CD4-positive, CD25-positive, alpha-beta regulatory T cell (primary cell): Measurements from ENCODE around the gene ZNF214. TPM values are rescaled to one million over a fixed set of nuclear protein-coding genes. Genes with fewer than 3 reads are reported as not detected.

Experiments used
- ATAC-seq, 2 donors: fragments of 150-1000 bp; cut with Tn5 transposase; one replicate each; pipeline ENCODE4 v1.10.0; 2021; ENCODE audit warnings: low read depth in 2 of 2, moderate number of reproducible peaks in 2 of 2, moderate library complexity in 1 of 2
- DNase-seq, 3 donors: peaks; one replicate each; pipeline versions ENCODE4 v3.0.0 to v3.0.0-alpha.2; 2012 to 2022; ENCODE audit warnings: mixed read lengths in 1 of 3
- H3K27ac ChIP-seq: one replicate; pipeline ENCODE4 v1.7.0; 2013; ENCODE audit warnings: mild to moderate bottlenecking, low read length; ENCODE audit not compliant: insufficient read depth, poor library complexity, severe bottlenecking
- H3K27me3 ChIP-seq: one replicate; pipeline ENCODE4 v1.7.0; 2013; ENCODE audit warnings: low read length; ENCODE audit not compliant: control insufficient read depth, insufficient read depth
- H3K36me3 ChIP-seq: one replicate; pipeline ENCODE4 v1.7.0; 2013; ENCODE audit warnings: mild to moderate bottlenecking, low read length, moderate library complexity; ENCODE audit not compliant: control insufficient read depth, insufficient read depth
- H3K4me1 ChIP-seq: 2 replicates; pipeline ENCODE4 v1.7.0; 2013; ENCODE audit warnings: mild to moderate bottlenecking, low read length; ENCODE audit not compliant: insufficient read depth, control insufficient read depth, poor library complexity, severe bottlenecking
- H3K4me3 ChIP-seq: one replicate; pipeline ENCODE4 v1.7.0; 2013; ENCODE audit warnings: low read depth, mild to moderate bottlenecking, low read length, moderate library complexity
- H3K9me3 ChIP-seq, 2 experiments: 1 replicate in 1 of 2; 2 replicates in 1 of 2; pipeline ENCODE4 v1.7.0; 2013; ENCODE audit warnings: low read length in 2 of 2, mild to moderate bottlenecking in 1 of 2, moderate library complexity in 1 of 2; ENCODE audit not compliant: control insufficient read depth in 2 of 2
- H3K27ac Mint-ChIP-seq, 3 donors: one replicate each; pipeline ENCODE4 v1.8.0; 2020 to 2022; ENCODE audit warnings: mild to moderate bottlenecking in 3 of 3, mixed read lengths in 3 of 3, moderate library complexity in 2 of 3
- H3K27me3 Mint-ChIP-seq: one replicate; pipeline ENCODE4 v1.8.0; 2022; ENCODE audit warnings: mild to moderate bottlenecking, mixed read lengths
- H3K36me3 Mint-ChIP-seq: one replicate; pipeline ENCODE4 v1.8.0; 2020; ENCODE audit warnings: mixed read lengths
- H3K4me1 Mint-ChIP-seq, 4 donors: one replicate each; pipeline ENCODE4 v1.8.0; 2020 to 2022; ENCODE audit warnings: mixed read lengths in 4 of 4, mild to moderate bottlenecking in 1 of 4
- H3K4me3 Mint-ChIP-seq, 4 donors: one replicate each; pipeline ENCODE4 v1.8.0; 2020 to 2022; ENCODE audit warnings: mild to moderate bottlenecking in 4 of 4, mixed read lengths in 4 of 4, moderate library complexity in 3 of 4
- H3K9me3 Mint-ChIP-seq, 7 donors: one replicate each; pipeline ENCODE4 v1.8.0; 2020 to 2022; ENCODE audit warnings: mixed read lengths in 7 of 7, mild to moderate bottlenecking in 3 of 7, moderate library complexity in 2 of 7
- polyA plus RNA-seq, 4 donors: library from polyadenylated mRNA; unstranded; fragments of 300-500 nt; fragmentation: Illumina TruSeq; gene quantifications; one replicate each; pipeline ENCODE4 v1.2.3, GENCODE V29; 2021
- total RNA-seq: library from RNA; stranded (reverse); gene quantifications from one replicate; pipeline ENCODE4 v1.2.3, GENCODE V29; 2022

The ZNF214 gene
- total RNA-seq (not detected), polyA plus RNA-seq (not detected)

- no peak within 1 kb of the TSS for H3K4me3 ChIP-seq
- peak within 1 kb of the TSS in 1 of 4 donors; percentile 24 for H3K4me3 Mint-ChIP-seq
- no peaks in the 10 kb centered on the region for H3K36me3 Mint-ChIP-seq
- peaks cover 0 to 3% (median 0%) of the 10 kb centered on the region in 4 donors for H3K4me1 Mint-ChIP-seq
- peaks cover 9% of the 10 kb centered on the region for H3K27me3 ChIP-seq
- ATAC-seq (no peak), DNase-seq (no peak)
- H3K4me1 ChIP-seq: no peaks in the 10 kb centered on the region
- H3K27ac ChIP-seq: no peak within 1 kb of the TSS
- no peaks in the 10 kb centered on the region for H3K36me3 ChIP-seq
- H3K27me3 Mint-ChIP-seq: peaks cover 29% of the 10 kb centered on the region
- H3K9me3 ChIP-seq: no peaks in the 10 kb centered on the region
- peaks cover 0 to 2% (median 0%) of the 10 kb centered on the region in 7 donors for H3K9me3 Mint-ChIP-seq
- no peak within 1 kb of the TSS for H3K27ac Mint-ChIP-seq
Measured at GRCh38 chr11:7020183-7020917, at the start of gene ZNF214, which contains the start of gene NLRP14. TSS of gene ZNF214 (minus strand) at chr11:7020346. CDS start at chr11:7002835, 17,511 bp downstream. TSS of gene NLRP14 (plus strand) at chr11:7020479. CDS start at chr11:7038587, 18,108 bp downstream.

- Mint-ChIP-seq H3K36me3 (no peaks in the 10 kb centered on the region), H3K9me3 (peaks cover 0 to 5% (median 2%) of the 10 kb centered on the region in 7 donors)
Measured at GRCh38 chr11:7062534-7062933, 42.4 kb upstream of the ZNF214 start.

DNA sequence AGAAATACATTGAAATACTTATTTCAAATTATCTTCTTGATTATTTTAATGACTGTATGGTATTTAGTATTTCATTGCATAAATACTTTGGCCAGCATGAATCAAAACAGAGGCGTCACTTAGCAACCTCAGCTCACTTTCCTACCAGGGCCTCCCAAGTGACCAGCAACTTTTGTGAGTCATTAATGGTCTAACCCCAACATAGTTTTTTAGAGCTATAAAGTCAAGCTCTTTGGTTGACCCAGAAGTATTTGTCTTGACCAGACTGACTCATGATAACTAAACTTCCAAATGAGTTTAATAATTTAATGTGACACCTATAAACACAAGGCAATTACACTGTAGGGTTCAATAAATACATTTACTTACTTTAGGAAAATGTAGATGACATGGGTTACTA lies 40.7 kb upstream of the ZNF214 start:
- Mint-ChIP-seq H3K4me3 (no peak overlapping the region), H3K36me3 (no peaks in the 10 kb centered on the region), H3K27me3 (no peaks in the 10 kb centered on the region), H3K4me1 (no peaks in the 10 kb centered on the region), H3K27ac (no peak overlapping the region), H3K9me3 (peaks cover 0 to 2% (median 0%) of the 10 kb centered on the region in 7 donors)
- no peak overlapping the region for H3K4me3 ChIP-seq
- no peaks in the 10 kb centered on the region for H3K9me3 ChIP-seq
- ATAC-seq (no peak), DNase-seq (no peak)
- no peaks in the 10 kb centered on the region for H3K4me1 ChIP-seq
- no peaks in the 10 kb centered on the region for H3K27me3 ChIP-seq
- H3K36me3 ChIP-seq: no peaks in the 10 kb centered on the region
- H3K27ac ChIP-seq: no peak overlapping the region

More at GRCh38 chr11:7062534-7062933, 42.4 kb upstream of the ZNF214 start:
- no peaks in the 10 kb centered on the region for H3K4me1 Mint-ChIP-seq
- no peaks in the 10 kb centered on the region for H3K36me3 ChIP-seq
- no peak overlapping the region for H3K4me3 ChIP-seq
- no peak overlapping the region for H3K4me3 Mint-ChIP-seq
- ATAC-seq (no peak), DNase-seq (no peak)
- H3K9me3 ChIP-seq: no peaks in the 10 kb centered on the region
- no peaks in the 10 kb centered on the region for H3K4me1 ChIP-seq
- no peaks in the 10 kb centered on the region for H3K27me3 ChIP-seq
- H3K27me3 Mint-ChIP-seq: no peaks in the 10 kb centered on the region
- H3K27ac ChIP-seq: no peak overlapping the region
- no peak overlapping the region for H3K27ac Mint-ChIP-seq

GRCh38 chr11:7057641-7058040 lies 37.5 kb upstream of the ZNF214 start:
- Histone ChIP-seq H3K9me3 (no peaks in the 10 kb centered on the region), H3K27ac (no peak overlapping the region), H3K27me3 (no peaks in the 10 kb centered on the region), H3K36me3 (no peaks in the 10 kb centered on the region), H3K4me1 (no peaks in the 10 kb centered on the region), H3K4me3 (no peak overlapping the region)
- Mint-ChIP-seq H3K27me3 (peaks cover 7% of the 10 kb centered on the region), H3K27ac (no peak overlapping the region), H3K4me3 (no peak overlapping the region), H3K4me1 (no peaks in the 10 kb centered on the region), H3K36me3 (no peaks in the 10 kb centered on the region), H3K9me3 (peaks cover 0 to 1% (median 0%) of the 10 kb centered on the region in 7 donors)
- DNase-seq (no peak), ATAC-seq (no peak)

GRCh38 chr11:7056828-7057513 lies 36.8 kb upstream of the ZNF214 start:
- H3K9me3 Mint-ChIP-seq: peaks cover 0 to 1% (median 0%) of the 10 kb centered on the region in 7 donors
- Histone ChIP-seq H3K27me3 (no peaks in the 10 kb centered on the region), H3K9me3 (no peaks in the 10 kb centered on the region), H3K4me3 (no peak overlapping the region), H3K4me1 (no peaks in the 10 kb centered on the region), H3K27ac (no peak overlapping the region), H3K36me3 (no peaks in the 10 kb centered on the region)
- ATAC-seq: no peak
- H3K27me3 Mint-ChIP-seq: peaks cover 7% of the 10 kb centered on the region
- no peaks in the 10 kb centered on the region for H3K36me3 Mint-ChIP-seq
- H3K4me1 Mint-ChIP-seq: no peaks in the 10 kb centered on the region
- H3K4me3 Mint-ChIP-seq: no peak overlapping the region
- H3K27ac Mint-ChIP-seq: no peak overlapping the region
- DNase-seq: no peak

DNA sequence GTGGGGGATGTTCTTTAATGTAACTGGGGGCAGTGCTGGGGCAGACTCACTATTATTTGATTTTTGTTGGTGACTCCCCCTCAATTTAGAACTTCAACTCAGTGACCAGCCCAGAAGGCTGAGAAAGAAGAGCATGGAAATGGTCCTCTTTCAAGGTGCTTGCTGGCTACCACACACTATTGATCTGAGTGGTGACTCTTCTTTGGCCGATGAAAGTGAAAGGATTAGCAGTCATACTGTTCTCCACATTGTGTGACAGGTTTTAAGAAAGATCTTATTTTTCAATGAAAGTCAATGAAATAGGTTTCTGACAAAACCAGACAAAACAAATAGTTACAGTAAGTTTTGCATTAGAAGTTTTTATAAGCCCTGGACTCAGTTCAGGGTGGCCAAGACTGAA lies 30.0 kb upstream of the ZNF214 start:
- Mint-ChIP-seq H3K4me1 (no peaks in the 10 kb centered on the region), H3K27ac (no peak overlapping the region), H3K36me3 (no peaks in the 10 kb centered on the region), H3K4me3 (no peak overlapping the region), H3K9me3 (peaks cover 0 to 1% (median 0%) of the 10 kb centered on the region in 7 donors), H3K27me3 (peaks cover 5% of the 10 kb centered on the region)
- DNase-seq (no peak), ATAC-seq (no peak)
- no peaks in the 10 kb centered on the region for H3K36me3 ChIP-seq
- no peaks in the 10 kb centered on the region for H3K9me3 ChIP-seq
- no peak overlapping the region for H3K27ac ChIP-seq
- no peak overlapping the region for H3K4me3 ChIP-seq
- H3K27me3 ChIP-seq: peaks cover 3% of the 10 kb centered on the region
- no peaks in the 10 kb centered on the region for H3K4me1 ChIP-seq

- no peaks in the 10 kb centered on the region for H3K36me3 ChIP-seq
- Mint-ChIP-seq H3K27ac (no peak overlapping the region), H3K27me3 (no peaks in the 10 kb centered on the region), H3K4me1 (no peaks in the 10 kb centered on the region), H3K36me3 (no peaks in the 10 kb centered on the region), H3K4me3 (no peak overlapping the region), H3K9me3 (peaks cover 0 to 1% (median 0%) of the 10 kb centered on the region in 7 donors)
- ATAC-seq (no peak), DNase-seq (no peak)
- no peak overlapping the region for H3K4me3 ChIP-seq
- H3K27ac ChIP-seq: no peak overlapping the region
- H3K4me1 ChIP-seq: no peaks in the 10 kb centered on the region
- H3K27me3 ChIP-seq: peaks cover 3% of the 10 kb centered on the region
- H3K9me3 ChIP-seq: no peaks in the 10 kb centered on the region
Measured at GRCh38 chr11:7046474-7047175, 26.5 kb upstream of the ZNF214 start.
